HL-60 (cell line): ENCODE data around the gene APC2.

Experiments
- CTCF ChIP-seq: IDR thresholded peaks from one replicate; pipeline ENCODE4 v1.5.1; 2011; ENCODE audit warnings: low read length, control low read depth, inconsistent platforms; ENCODE audit not compliant: insufficient read depth
- POLR2AphosphoS5 ChIP-seq: IDR thresholded peaks from 2 replicates; pipeline ENCODE4 v1.6.1; 2012; ENCODE audit warnings: low read depth
- SPI1 ChIP-seq: IDR thresholded peaks from 2 replicates; pipeline ENCODE4 v1.6.1; 2012; ENCODE audit warnings: low read depth, mild to moderate bottlenecking, borderline replicate concordance

- no peak for TF ChIP-seq CTCF
- TF ChIP-seq POLR2AphosphoS5, result no peak
- no peak for TF ChIP-seq SPI1
Measured at GRCh38 chr19:1408300-1409203, 41.4 kb upstream of the APC2 start.
